Cardiac muscle cell (in vitro differentiated cells and primary cell): ENCODE measurements around the gene BIRC7. TPM values are rescaled to one million over a fixed set of nuclear protein-coding genes. Genes with fewer than 3 reads are reported as not detected.
A peak's percentile ranks its signal among the peaks of the same experiment; 100 is the strongest.

Experiments
- DNase-seq, 2 donors: peaks; one replicate each; pipeline versions ENCODE4 v3.0.0 to v3.0.0-alpha.2; 2010 to 2017; ENCODE audit warnings: low read depth in 1 of 2, low spot score in 1 of 2
- H3K27ac ChIP-seq: fragments of 200-600 bp; sonication (generic); 2 replicates; pipeline ENCODE4 v1.5.1; 2016
- H3K27me3 ChIP-seq: fragments of 200-600 bp; sonication (generic); 2 replicates; pipeline ENCODE4 v1.6.0; 2016; ENCODE audit warnings: control low read depth
- H3K36me3 ChIP-seq: fragments of 200-600 bp; sonication (generic); 2 replicates; pipeline ENCODE4 v1.5.1; 2016; ENCODE audit warnings: control low read depth
- H3K4me1 ChIP-seq: fragments of 200-600 bp; sonication (generic); 2 replicates; pipeline ENCODE4 v1.8.1; 2017; ENCODE audit warnings: low read depth, mild to moderate bottlenecking, mixed run types
- H3K4me3 ChIP-seq: fragments of 200-600 bp; sonication (generic); 2 replicates; pipeline ENCODE4 v1.5.1; 2016; ENCODE audit warnings: mild to moderate bottlenecking
- H3K9me3 ChIP-seq: fragments of 200-600 bp; sonication (generic); 2 replicates; pipeline ENCODE4 v1.5.1; 2017; ENCODE audit warnings: low read depth, mild to moderate bottlenecking, control low read depth
- CTCF ChIP-seq: IDR thresholded peaks from 2 replicates; pipeline ENCODE4 v1.5.1; 2012; ENCODE audit warnings: low read depth, mild to moderate bottlenecking, low read length
- polyA plus RNA-seq: library from polyadenylated mRNA; unstranded; fragments of >200 nt; fragmentation: Nextera tagmentation; extraction: Ambion mirVana; gene quantifications from 2 replicates; pipeline ENCODE4 v1.2.1, GENCODE V29; 2016
- total RNA-seq: library from RNA; depleted of rRNA; stranded (reverse); fragments of >200 nt; gene quantifications from 2 replicates; pipeline ENCODE4 v1.2.3, GENCODE V29; 2016

Gene BIRC7
- total and polyA plus RNA-seq, 2 experiments from 2014 or later = 0.54 TPM; not detected in 1

GRCh38 chr20:63259734-63260460 is 24.2 kb downstream of the BIRC7 start:
- Histone ChIP-seq H3K27ac (no peak overlapping the region), H3K4me1 (peaks cover 8% of the 10 kb centered on the region), H3K4me3 (no peak overlapping the region), H3K36me3 (no peaks in the 10 kb centered on the region), H3K27me3 (peaks cover 25% of the 10 kb centered on the region), H3K9me3 (no peaks in the 10 kb centered on the region)
- no peak for TF ChIP-seq CTCF
- DNase-seq = no peak

DNA sequence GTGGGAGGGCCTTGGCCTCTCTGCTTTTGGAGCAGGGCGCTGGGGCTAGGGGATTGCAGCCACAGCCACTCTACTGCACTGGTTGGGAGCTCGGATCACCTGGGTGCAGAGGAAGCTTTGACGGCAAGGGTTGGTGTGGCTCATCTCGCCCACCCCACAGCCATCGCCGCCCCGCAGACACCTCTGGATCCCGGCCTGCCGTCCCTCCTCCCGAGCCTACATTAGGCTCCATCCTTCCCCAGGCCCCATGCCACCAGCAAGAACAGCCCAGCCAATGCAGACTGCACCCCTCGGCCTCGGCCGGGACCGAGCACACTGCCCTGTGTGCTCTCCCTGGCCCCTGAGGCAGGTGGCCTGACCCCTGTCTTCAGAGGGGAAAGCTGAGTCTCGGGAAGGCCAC is 24.8 kb downstream of the BIRC7 start:
- Histone ChIP-seq H3K4me1 (peaks cover 8% of the 10 kb centered on the region), H3K4me3 (no peak overlapping the region), H3K9me3 (no peaks in the 10 kb centered on the region), H3K27me3 (peaks cover 19% of the 10 kb centered on the region), H3K27ac (no peak overlapping the region), H3K36me3 (no peaks in the 10 kb centered on the region)
- no peak for DNase-seq
- no peak for TF ChIP-seq CTCF

- peaks cover 8% of the 10 kb centered on the region for H3K4me1 ChIP-seq
- H3K27ac ChIP-seq = no peak overlapping the region
- peak in 1 of 2 donors; percentile 7 for DNase-seq
- no peaks in the 10 kb centered on the region for H3K9me3 ChIP-seq
- TF ChIP-seq CTCF = no peak
- no peak overlapping the region for H3K4me3 ChIP-seq
- no peaks in the 10 kb centered on the region for H3K36me3 ChIP-seq
- H3K27me3 ChIP-seq = peaks cover 12% of the 10 kb centered on the region
Observed at GRCh38 chr20:63261060-63261794, 25.5 kb downstream of the BIRC7 start.

- no peaks in the 10 kb centered on the region for H3K9me3 ChIP-seq
- no peak for TF ChIP-seq CTCF
- H3K27ac ChIP-seq = no peak overlapping the region
- no peaks in the 10 kb centered on the region for H3K36me3 ChIP-seq
- H3K4me3 ChIP-seq = no peak overlapping the region
- H3K27me3 ChIP-seq = peaks cover 4% of the 10 kb centered on the region
- no peak for DNase-seq
- peaks cover 8% of the 10 kb centered on the region for H3K4me1 ChIP-seq
Observed at GRCh38 chr20:63261795-63262528, 26.3 kb downstream of the BIRC7 start.

DNA sequence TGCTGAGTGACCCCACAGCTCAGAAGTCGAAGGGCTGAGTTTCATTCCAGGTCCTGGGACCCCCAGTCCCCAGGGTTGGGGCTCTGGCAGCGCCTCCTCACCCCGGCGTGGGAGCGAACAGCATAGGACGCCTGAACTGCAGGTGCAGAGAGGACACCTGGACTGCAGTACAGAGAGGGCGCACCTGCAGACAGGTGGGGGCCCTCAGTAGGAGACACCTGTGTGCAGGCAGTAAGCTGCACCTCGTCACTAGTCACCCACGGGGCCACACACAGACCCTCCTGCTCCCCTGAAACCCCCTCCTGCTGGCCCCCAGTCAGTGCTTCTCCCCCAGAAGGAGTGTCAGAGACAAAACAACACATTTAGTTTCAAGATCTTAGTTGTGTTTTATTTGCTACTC is 27.1 kb downstream of the BIRC7 start:
- Histone ChIP-seq H3K9me3 (no peaks in the 10 kb centered on the region), H3K4me1 (peaks cover 8% of the 10 kb centered on the region), H3K4me3 (no peak overlapping the region), H3K27me3 (peaks cover 2% of the 10 kb centered on the region), H3K36me3 (no peaks in the 10 kb centered on the region), H3K27ac (no peak overlapping the region)
- no peak for DNase-seq
- no peak for TF ChIP-seq CTCF
